Right atrium auricular region (tissue), 2 donors: Measurements from ENCODE around the gene CHRM2. TPM values are rescaled to one million over a fixed set of nuclear protein-coding genes. Genes with fewer than 3 reads are reported as not detected.

Source experiments
- DNase-seq: peaks from one replicate; pipeline ENCODE4 v3.0.0-alpha.2; 2019; ENCODE audit warnings: low spot score
- H3K27ac ChIP-seq, 2 donors: fragments of 200-600 bp; sonication (generic); 1 replicate in 1 of 2; 2 replicates in 1 of 2; pipeline ENCODE4 v1.5.1; 2016 to 2019
- H3K27me3 ChIP-seq, 2 donors: fragments of 200-600 bp; sonication (generic); one replicate each; pipeline versions ENCODE4 v1.5.1 to v1.6.0; 2017 to 2019
- H3K36me3 ChIP-seq: fragments of 200-600 bp; sonication (generic); one replicate; pipeline ENCODE4 v1.5.1; 2016
- H3K4me1 ChIP-seq, 2 donors: fragments of 200-600 bp; sonication (generic); one replicate each; pipeline versions ENCODE4 v1.5.1 to v1.6.0; 2017 to 2019
- H3K4me3 ChIP-seq, 2 donors: fragments of 200-600 bp; sonication (generic); 1 replicate in 1 of 2; 2 replicates in 1 of 2; pipeline ENCODE4 v1.5.1; 2017 to 2019; ENCODE audit warnings: mild to moderate bottlenecking in 1 of 2, moderate library complexity in 1 of 2
- H3K9me3 ChIP-seq, 2 donors: fragments of 200-600 bp; sonication (generic); one replicate each; pipeline ENCODE4 v1.5.1; 2019
- total RNA-seq, 2 donors: library from RNA; depleted of rRNA; stranded (reverse); fragments of >200 nt; gene quantifications; one replicate each; pipeline ENCODE4 v1.1.0, GENCODE V29; 2016
- TF ChIP-seq, protein P1 (sequence below), 2 donors: fragments of 200-600 bp; sonication (generic); IDR thresholded peaks; one replicate each; pipeline ENCODE4 v1.5.1; 2019; ENCODE audit warnings: antibody characterized with exemption in 2 of 2

Gene CHRM2
- total RNA-seq, 2 donors from 2014 or later = 55.3 to 123 TPM

DNA sequence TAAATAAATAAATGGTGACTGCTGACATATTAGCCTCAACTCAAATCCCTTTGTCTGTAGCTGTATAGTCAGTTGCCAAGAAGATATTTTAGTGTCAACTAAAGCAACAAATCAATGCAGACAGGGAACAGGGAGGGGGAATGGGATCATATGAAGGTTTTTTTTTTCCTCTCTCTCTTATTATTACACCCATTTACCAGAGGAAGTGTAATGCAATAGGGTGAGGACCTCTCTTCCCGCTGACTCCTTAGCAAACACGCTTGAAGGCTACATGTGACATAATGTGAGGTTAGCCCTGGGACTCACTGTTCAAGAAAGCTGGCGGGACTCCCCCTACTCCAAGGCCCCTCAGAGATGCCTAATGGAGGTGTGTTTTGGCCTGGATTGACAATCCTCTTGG, 88.2 kb downstream of the CHRM2 start:
- H3K4me3 ChIP-seq = no peak overlapping the region
- H3K27ac ChIP-seq = peak overlapping the region in 1 of 2 donors; percentile 67
- no peaks in the 10 kb centered on the region for H3K9me3 ChIP-seq
- peaks cover 0 to 12% of the 10 kb centered on the region in 2 donors for H3K4me1 ChIP-seq
- H3K27me3 ChIP-seq = no peaks in the 10 kb centered on the region
- peaks cover 4% of the 10 kb centered on the region for H3K36me3 ChIP-seq
- DNase-seq = no peak
- TF ChIP-seq, protein P1, sequence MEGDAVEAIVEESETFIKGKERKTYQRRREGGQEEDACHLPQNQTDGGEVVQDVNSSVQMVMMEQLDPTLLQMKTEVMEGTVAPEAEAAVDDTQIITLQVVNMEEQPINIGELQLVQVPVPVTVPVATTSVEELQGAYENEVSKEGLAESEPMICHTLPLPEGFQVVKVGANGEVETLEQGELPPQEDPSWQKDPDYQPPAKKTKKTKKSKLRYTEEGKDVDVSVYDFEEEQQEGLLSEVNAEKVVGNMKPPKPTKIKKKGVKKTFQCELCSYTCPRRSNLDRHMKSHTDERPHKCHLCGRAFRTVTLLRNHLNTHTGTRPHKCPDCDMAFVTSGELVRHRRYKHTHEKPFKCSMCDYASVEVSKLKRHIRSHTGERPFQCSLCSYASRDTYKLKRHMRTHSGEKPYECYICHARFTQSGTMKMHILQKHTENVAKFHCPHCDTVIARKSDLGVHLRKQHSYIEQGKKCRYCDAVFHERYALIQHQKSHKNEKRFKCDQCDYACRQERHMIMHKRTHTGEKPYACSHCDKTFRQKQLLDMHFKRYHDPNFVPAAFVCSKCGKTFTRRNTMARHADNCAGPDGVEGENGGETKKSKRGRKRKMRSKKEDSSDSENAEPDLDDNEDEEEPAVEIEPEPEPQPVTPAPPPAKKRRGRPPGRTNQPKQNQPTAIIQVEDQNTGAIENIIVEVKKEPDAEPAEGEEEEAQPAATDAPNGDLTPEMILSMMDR (IDR thresholded peaks at IDR 0.05) = no peak

DNA sequence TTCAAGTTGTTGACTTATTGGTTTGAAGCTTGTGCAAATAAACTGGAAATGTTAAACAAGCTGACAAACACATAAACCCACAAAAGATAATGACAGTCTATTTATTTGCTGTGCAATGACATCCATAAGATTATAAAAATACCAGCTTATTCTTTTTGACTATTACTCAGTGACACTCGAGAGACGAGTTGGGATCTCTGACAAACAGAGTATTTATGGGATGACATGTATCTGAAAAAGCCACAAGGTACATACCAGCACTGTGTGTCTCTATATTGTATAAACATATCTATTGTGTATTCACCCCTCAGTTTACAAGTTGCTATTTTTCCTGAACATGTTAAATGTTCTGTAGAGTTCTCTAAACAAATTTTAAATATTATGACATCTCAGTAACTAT, 88.9 kb downstream of the CHRM2 start:
- Histone ChIP-seq H3K27ac (peak overlapping the region in 1 of 2 donors; percentile 67), H3K27me3 (no peaks in the 10 kb centered on the region)

GRCh38 chr7:136958016-136958415, 89.6 kb downstream of the CHRM2 start:
- Histone ChIP-seq H3K36me3 (peaks cover 4% of the 10 kb centered on the region), H3K4me1 (peaks cover 0 to 12% of the 10 kb centered on the region in 2 donors), H3K27me3 (no peaks in the 10 kb centered on the region), H3K27ac (peak overlapping the region in 1 of 2 donors; percentile 67), H3K9me3 (no peaks in the 10 kb centered on the region), H3K4me3 (no peak overlapping the region)
- TF ChIP-seq, protein P1 (IDR thresholded peaks at IDR 0.05) = no peak
- no peak for DNase-seq

More for the DNA sequence above, 88.9 kb downstream of the CHRM2 start:
- no peak for DNase-seq
- Histone ChIP-seq H3K9me3 (no peaks in the 10 kb centered on the region), H3K4me1 (peaks cover 0 to 12% of the 10 kb centered on the region in 2 donors), H3K36me3 (peaks cover 4% of the 10 kb centered on the region), H3K4me3 (no peak overlapping the region)
- TF ChIP-seq, protein P1 (IDR thresholded peaks at IDR 0.05) = no peak

- Histone ChIP-seq H3K27me3 (no peaks in the 10 kb centered on the region), H3K4me1 (peaks cover 0 to 6% of the 10 kb centered on the region in 2 donors), H3K4me3 (no peak overlapping the region), H3K9me3 (no peaks in the 10 kb centered on the region), H3K27ac (no peak overlapping the region), H3K36me3 (no peaks in the 10 kb centered on the region)
- DNase-seq = no peak
- TF ChIP-seq, protein P1 (IDR thresholded peaks at IDR 0.05) = no peak
These were observed 95.9 kb downstream of the CHRM2 start for GRCh38 chr7:136964347-136964746.

DNA sequence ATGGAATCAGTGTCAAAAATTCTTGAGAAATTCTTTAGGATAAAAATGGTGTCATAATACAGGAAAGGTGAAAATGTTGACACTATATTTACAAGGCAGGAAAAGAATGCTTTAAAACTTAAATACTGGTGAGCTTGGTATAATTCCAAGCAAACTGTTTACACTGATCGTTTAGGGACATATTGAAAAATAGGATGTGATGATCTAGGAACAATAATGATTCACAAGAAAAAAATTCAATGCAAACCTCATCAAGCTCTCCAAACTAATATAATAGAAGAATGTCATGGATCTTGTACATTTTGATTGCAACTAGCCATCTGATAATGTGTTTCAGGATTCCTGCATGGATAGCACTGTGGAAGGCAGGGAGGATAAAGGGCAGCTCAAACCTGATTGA, 98.4 kb downstream of the CHRM2 start:
- TF ChIP-seq, protein P1 (IDR thresholded peaks at IDR 0.05) = no peak
- Histone ChIP-seq H3K9me3 (no peaks in the 10 kb centered on the region), H3K4me3 (no peak overlapping the region), H3K36me3 (no peaks in the 10 kb centered on the region), H3K27ac (no peak overlapping the region), H3K4me1 (peaks cover 0 to 6% of the 10 kb centered on the region in 2 donors), H3K27me3 (no peaks in the 10 kb centered on the region)
- DNase-seq = no peak

GRCh38 chr7:136969761-136970160, 101.3 kb downstream of the CHRM2 start:
- Histone ChIP-seq H3K27ac (no peak overlapping the region), H3K9me3 (no peaks in the 10 kb centered on the region), H3K4me1 (peaks cover 0 to 3% of the 10 kb centered on the region in 2 donors), H3K27me3 (no peaks in the 10 kb centered on the region), H3K36me3 (no peaks in the 10 kb centered on the region), H3K4me3 (no peak overlapping the region)
- TF ChIP-seq, protein P1 (IDR thresholded peaks at IDR 0.05) = no peak
- DNase-seq = no peak
